SK-N-SH treated with all-trans-retinoic acid at 6 μM for 48 hours (cell line): ENCODE measurements around the gene NUDT1.

ENCODE experiments used
- ATAC-seq: fragments of 200-7000 bp; cut with Tn5 transposase; 3 replicates; pipeline ENCODE4 v1.9.1; 2020; ENCODE audit warnings: mild to moderate bottlenecking, moderate library complexity
- BACH2 ChIP-seq: fragments of 250-450 bp; sonication (Bioruptor Pico); IDR thresholded peaks from 2 replicates; pipeline ENCODE4 v1.9.0; 2021; ENCODE audit warnings: mild to moderate bottlenecking, borderline replicate concordance
- CREB5 ChIP-seq: fragments of 250-450 bp; sonication (Bioruptor Pico); IDR thresholded peaks from 2 replicates; pipeline ENCODE4 v1.5.1; 2020; ENCODE audit warnings: low read depth, mild to moderate bottlenecking, moderate library complexity
- CSDC2 ChIP-seq: fragments of 250-450 bp; sonication (Bioruptor Pico); IDR thresholded peaks from 2 replicates; pipeline ENCODE4 v1.5.0; 2020; ENCODE audit warnings: mild to moderate bottlenecking, moderate library complexity
- CSRNP3 ChIP-seq: fragments of 250-450 bp; sonication (Bioruptor Pico); IDR thresholded peaks from 2 replicates; pipeline ENCODE4 v1.5.1; 2021; ENCODE audit warnings: mild to moderate bottlenecking, moderate library complexity
- ESRRG ChIP-seq: fragments of 250-450 bp; sonication (Bioruptor Pico); IDR thresholded peaks from 2 replicates; pipeline ENCODE4 v1.6.1; 2021; ENCODE audit warnings: mild to moderate bottlenecking
- GLIS3 ChIP-seq: fragments of 250-450 bp; sonication (Bioruptor Pico); IDR thresholded peaks from 2 replicates; pipeline ENCODE4 v1.5.0; 2020; ENCODE audit warnings: mild to moderate bottlenecking, moderate library complexity
- ISL1 ChIP-seq: fragments of 250-450 bp; sonication (Bioruptor Pico); IDR thresholded peaks from 2 replicates; pipeline ENCODE4 v2.1.2; 2022; ENCODE audit warnings: mild to moderate bottlenecking, moderate library complexity
- OSR1 ChIP-seq: fragments of 250-450 bp; sonication (Bioruptor Pico); IDR thresholded peaks from 2 replicates; pipeline ENCODE4 v1.8.0; 2022; ENCODE audit warnings: moderate library complexity, mild to moderate bottlenecking, inconsistent platforms
- PATZ1 ChIP-seq: fragments of 250-450 bp; sonication (Bioruptor Pico); IDR thresholded peaks from 2 replicates; pipeline ENCODE4 v1.8.0; 2020; ENCODE audit warnings: mild to moderate bottlenecking, moderate library complexity, borderline replicate concordance
- POU6F1 ChIP-seq: fragments of 250-450 bp; sonication (Bioruptor Pico); IDR thresholded peaks from 2 replicates; pipeline ENCODE4 v1.8.0; 2021; ENCODE audit warnings: low read depth, mild to moderate bottlenecking, moderate library complexity, borderline replicate concordance
- PPARA ChIP-seq: fragments of 250-450 bp; sonication (Bioruptor Pico); IDR thresholded peaks from 2 replicates; pipeline ENCODE4 v1.5.0; 2020; ENCODE audit warnings: mild to moderate bottlenecking, borderline replicate concordance
- RARB ChIP-seq: fragments of 250-450 bp; sonication (Bioruptor Pico); IDR thresholded peaks from 2 replicates; pipeline ENCODE4 v1.8.0; 2021; ENCODE audit warnings: mild to moderate bottlenecking, moderate library complexity
- SNAI2 ChIP-seq: fragments of 250-450 bp; sonication (Bioruptor Pico); IDR thresholded peaks from 2 replicates; pipeline ENCODE4 v1.5.0; 2020; ENCODE audit warnings: mild to moderate bottlenecking, moderate library complexity
- TCF4 ChIP-seq: fragments of 250-450 bp; sonication (Bioruptor Pico); IDR thresholded peaks from 2 replicates; pipeline ENCODE4 v1.8.0; 2021; ENCODE audit warnings: mild to moderate bottlenecking, moderate library complexity, borderline replicate concordance
- TSHZ2 ChIP-seq: fragments of 250-450 bp; sonication (Bioruptor Pico); IDR thresholded peaks from 2 replicates; pipeline ENCODE4 v1.5.0; 2020; ENCODE audit warnings: mild to moderate bottlenecking, moderate library complexity
- ZFP3 ChIP-seq: fragments of 250-450 bp; sonication (Bioruptor Pico); IDR thresholded peaks from 2 replicates; pipeline ENCODE4 v1.5.0; 2020; ENCODE audit warnings: mild to moderate bottlenecking, moderate library complexity
- ZFP30 ChIP-seq: fragments of 450-650 bp; formaldehyde crosslinking; IDR thresholded peaks from 2 replicates; pipeline ENCODE4 v1.5.0; 2022; ENCODE audit warnings: mild to moderate bottlenecking, moderate library complexity
- ZNF565 ChIP-seq: fragments of 450-650 bp; formaldehyde crosslinking; conservative IDR thresholded peaks from 2 replicates; pipeline ENCODE4 v1.5.0; 2020; ENCODE audit warnings: low read depth, mild to moderate bottlenecking, moderate library complexity
- ZNF70 ChIP-seq: fragments of 450-650 bp; formaldehyde crosslinking; IDR thresholded peaks from 2 replicates; pipeline ENCODE4 v1.5.0; 2020; ENCODE audit warnings: mild to moderate bottlenecking, moderate library complexity

The NUDT1 gene

GRCh38 chr7:2232766-2233520 is 9.1 kb upstream of the NUDT1 start, which contains the start of gene MAD1L1:
MAD1L1 (minus strand) TSS chr7:2232945; CDS start chr7:2230133, 2,812 bp downstream.
- peak; percentile 93 for ATAC-seq
- TF ChIP-seq TSHZ2 (CRISPR knock-in tag): 0 out of 2 replicates have a peak, but pooled peaks have one; percentile 41
- peak; percentile 48; the same call in 1 of the 2 replicates for TF ChIP-seq ZNF70 (CRISPR knock-in tag)
- 0 out of 2 replicates have a peak, but pooled peaks have one; percentile 61 for TF ChIP-seq ZFP3 (CRISPR knock-in tag)
- no peak for TF ChIP-seq CREB5
- peak; percentile 85; the same call in 1 of the 2 replicates for TF ChIP-seq GLIS3 (CRISPR knock-in tag)
- TF ChIP-seq RARB (CRISPR knock-in tag): no peak
- no peak for TF ChIP-seq OSR1 (CRISPR knock-in tag)
- peak; percentile 70; the same call in 1 of the 2 replicates for TF ChIP-seq ESRRG
- TF ChIP-seq SNAI2 (CRISPR knock-in tag): no peak
- no peak for TF ChIP-seq POU6F1 (CRISPR knock-in tag)
- TF ChIP-seq PATZ1 (CRISPR knock-in tag): no peak
- TF ChIP-seq CSRNP3 (CRISPR knock-in tag): 0 out of 2 replicates have a peak, but pooled peaks have one; percentile 19
- no peak for TF ChIP-seq CSDC2
- TF ChIP-seq ISL1 (CRISPR knock-in tag): no peak

GRCh38 chr7:2233926-2234325 is 8.1 kb upstream of the NUDT1 start:
- ATAC-seq: no peak
- TF ChIP-seq ISL1 (CRISPR knock-in tag): no peak
- no peak for TF ChIP-seq RARB (CRISPR knock-in tag)
- no peak for TF ChIP-seq ZFP3 (CRISPR knock-in tag)
- TF ChIP-seq ZNF565 (CRISPR knock-in tag): no peak
- no peak for TF ChIP-seq SNAI2 (CRISPR knock-in tag)
- TF ChIP-seq CREB5: no peak
- no peak for TF ChIP-seq ESRRG
- no peak for TF ChIP-seq ZFP30 (CRISPR knock-in tag)
- no peak for TF ChIP-seq TCF4 (CRISPR knock-in tag)
- TF ChIP-seq CSRNP3 (CRISPR knock-in tag): no peak
- no peak for TF ChIP-seq BACH2 (CRISPR knock-in tag)
- TF ChIP-seq OSR1 (CRISPR knock-in tag): no peak
- TF ChIP-seq CSDC2: no peak
- TF ChIP-seq TSHZ2 (CRISPR knock-in tag): no peak
- TF ChIP-seq PATZ1 (CRISPR knock-in tag): no peak
- TF ChIP-seq PPARA (CRISPR knock-in tag): no peak
